SK-MEL-5 (cell line): Measurements from ENCODE around the gene PHEX. TPM values are rescaled to one million over a fixed set of nuclear protein-coding genes. Genes with fewer than 3 reads are reported as not detected.

Experiments
- DNase-seq: peaks from one replicate; pipeline ENCODE4 v3.0.0-alpha.2; 2016; ENCODE audit warnings: low read depth, low spot score
- in situ Hi-C: cut with HindIII; loops from 2 replicates; pipeline ENCODE4 v1.10.0; 2016; ENCODE audit warnings: low sequenced_read_pairs, high pct_unique_total_duplicates, low pct_unique_long_range_greater_than_20kb
- polyA plus RNA-seq, 2 experiments: library from polyadenylated mRNA; depleted of rRNA; stranded (reverse); fragments of >200 nt; gene quantifications; 2 replicates each; pipeline ENCODE4 v1.2.3, GENCODE V29; 2015
- total RNA-seq: library from RNA; depleted of rRNA; stranded (reverse); fragments of >200 nt; shearing (Covaris generic); gene quantifications from 2 replicates; pipeline ENCODE4 v1.2.3, GENCODE V29; 2014; rRNA removed

The PHEX gene
- total RNA-seq, result 0.16 and 0.32 TPM in 2 replicates
- polyA plus RNA-seq (2015; cell fraction: cytosol; rRNA removed), result 0.11 and 1.0 TPM in 2 replicates
- 0.09 and 0.23 TPM in 2 replicates for polyA plus RNA-seq (2015; cell fraction: nucleus; rRNA removed)

- in situ Hi-C loops, result no loop called here
- DNase-seq, result no peak
Observed at GRCh38 chrX:22032084-22032483, at the start of gene PHEX. Gene PHEX, plus strand, starts transcription at chrX:22032325. Its CDS starts 681 bp downstream, at chrX:22033006.

DNA sequence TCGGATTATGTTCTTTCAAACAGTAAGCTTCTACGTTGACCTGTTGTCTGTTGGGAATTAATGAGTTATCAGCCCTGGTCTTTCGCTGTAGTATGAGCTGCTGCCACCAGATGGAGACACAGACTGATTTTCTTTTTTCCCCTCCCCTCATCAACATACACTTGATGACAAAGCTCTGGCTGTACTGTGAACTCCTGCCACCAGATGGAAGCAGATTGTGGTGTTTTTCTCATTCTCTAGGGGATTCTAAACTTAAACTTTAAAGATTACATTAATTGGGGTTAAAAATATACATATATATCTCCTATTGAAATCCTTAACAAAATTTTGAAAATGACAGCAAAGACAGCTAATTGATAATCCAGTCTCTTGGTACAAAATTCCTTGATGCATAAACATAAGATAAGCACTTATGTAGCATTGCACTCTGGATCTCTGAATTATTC is 46.8 kb upstream of the PHEX start:
- in situ Hi-C loops, result no loop called here

GRCh38 chrX:21986596-21986995 is 45.5 kb upstream of the PHEX start:
- DNase-seq, result no peak
- in situ Hi-C loops, result no loop called here

More for the DNA sequence above, 46.8 kb upstream of the PHEX start:
- DNase-seq, result peak; percentile 84

DNA sequence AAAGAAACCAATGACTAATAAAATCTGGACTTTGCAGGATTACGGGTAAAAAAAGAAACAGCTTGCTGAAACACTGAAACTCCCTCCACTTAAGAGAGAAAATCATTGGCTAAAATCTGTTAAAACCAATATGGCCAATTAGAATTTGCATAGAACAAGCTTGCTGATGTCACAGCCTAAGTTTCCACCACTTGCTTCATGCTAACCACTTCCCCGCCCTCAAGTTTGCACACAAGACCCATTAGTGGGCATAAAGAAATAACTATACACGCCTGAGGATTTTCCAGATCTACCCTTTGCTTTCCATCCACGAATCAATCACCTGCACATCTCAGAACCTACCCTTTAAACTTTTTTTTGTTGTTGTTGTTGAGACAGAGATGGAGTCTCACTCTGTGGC is 42.7 kb upstream of the PHEX start:
- in situ Hi-C loops, result no loop called here
- no peak for DNase-seq

- DNase-seq, result no peak
- in situ Hi-C loops, result no loop called here
Observed at GRCh38 chrX:21990832-21991231, 41.3 kb upstream of the PHEX start.

GRCh38 chrX:21991504-21991903 is 40.6 kb upstream of the PHEX start:
- in situ Hi-C loops, result no loop called here
- no peak for DNase-seq

- in situ Hi-C loops, result no loop called here
Observed at GRCh38 chrX:21993265-21993664, 38.9 kb upstream of the PHEX start.

GRCh38 chrX:21996872-21997455 is 35.2 kb upstream of the PHEX start:
- peak; percentile 97 for DNase-seq
- in situ Hi-C loops, result no loop called here

More at GRCh38 chrX:21993265-21993664, 38.9 kb upstream of the PHEX start:
- DNase-seq, result no peak

DNA sequence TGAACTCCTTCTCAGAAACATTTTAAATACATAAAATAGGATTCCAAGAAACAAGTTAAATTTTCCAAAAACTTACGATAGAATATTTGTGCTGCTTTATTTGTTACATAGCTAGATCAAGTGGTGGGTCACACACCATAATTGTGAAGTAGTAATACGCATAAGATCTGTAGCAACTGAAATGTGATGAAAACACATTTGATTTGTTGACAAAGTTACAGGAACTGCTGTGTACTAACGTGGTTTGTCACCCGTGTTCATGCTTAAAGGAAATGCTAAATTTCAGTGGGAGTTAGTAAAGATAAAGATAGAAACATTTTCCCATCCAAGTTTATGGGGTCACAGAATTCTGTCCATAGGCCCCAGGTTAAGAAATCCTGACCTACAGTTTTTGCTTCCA is 34.1 kb upstream of the PHEX start:
- no peak for DNase-seq
- in situ Hi-C loops, result no loop called here

- no peak for DNase-seq
- in situ Hi-C loops, result no loop called here
Observed at GRCh38 chrX:22004866-22005265, 27.3 kb upstream of the PHEX start.

- no peak for DNase-seq
- in situ Hi-C loops, result no loop called here
Observed at GRCh38 chrX:22012051-22012450, 20.1 kb upstream of the PHEX start.

- no peak for DNase-seq
- in situ Hi-C loops, result no loop called here
Observed at GRCh38 chrX:22012931-22013330, 19.2 kb upstream of the PHEX start.

DNA sequence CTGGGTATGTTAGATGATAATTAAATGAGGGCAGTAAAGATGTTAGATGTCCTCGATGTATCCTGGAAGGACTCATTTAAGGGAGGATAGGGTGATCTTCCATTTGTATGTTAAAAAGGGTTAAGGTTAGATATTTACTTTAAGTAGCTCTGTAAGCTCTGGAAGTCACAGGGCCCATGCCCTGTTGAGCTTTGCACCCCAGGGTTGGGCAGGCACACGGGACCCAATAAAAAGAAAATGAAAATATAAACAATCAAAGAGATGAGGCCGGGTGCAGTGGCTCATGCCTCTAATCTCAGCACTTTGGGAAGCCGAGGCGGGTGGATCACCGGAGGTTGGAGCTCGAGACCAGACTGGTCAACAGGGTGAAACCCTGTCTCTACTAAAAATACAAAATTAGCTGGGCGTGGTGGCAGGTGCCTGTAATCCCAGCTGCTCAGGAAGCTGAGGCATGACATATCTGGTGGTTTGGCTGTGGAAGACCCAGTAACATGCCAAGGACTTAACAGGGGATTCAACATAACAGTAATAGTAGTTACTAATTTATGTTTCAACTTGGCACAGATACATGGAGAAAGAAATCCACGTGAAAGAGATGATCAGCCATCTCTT is 16.9 kb upstream of the PHEX start:
- DNase-seq, result no peak
- in situ Hi-C loops, result no loop called here

DNA sequence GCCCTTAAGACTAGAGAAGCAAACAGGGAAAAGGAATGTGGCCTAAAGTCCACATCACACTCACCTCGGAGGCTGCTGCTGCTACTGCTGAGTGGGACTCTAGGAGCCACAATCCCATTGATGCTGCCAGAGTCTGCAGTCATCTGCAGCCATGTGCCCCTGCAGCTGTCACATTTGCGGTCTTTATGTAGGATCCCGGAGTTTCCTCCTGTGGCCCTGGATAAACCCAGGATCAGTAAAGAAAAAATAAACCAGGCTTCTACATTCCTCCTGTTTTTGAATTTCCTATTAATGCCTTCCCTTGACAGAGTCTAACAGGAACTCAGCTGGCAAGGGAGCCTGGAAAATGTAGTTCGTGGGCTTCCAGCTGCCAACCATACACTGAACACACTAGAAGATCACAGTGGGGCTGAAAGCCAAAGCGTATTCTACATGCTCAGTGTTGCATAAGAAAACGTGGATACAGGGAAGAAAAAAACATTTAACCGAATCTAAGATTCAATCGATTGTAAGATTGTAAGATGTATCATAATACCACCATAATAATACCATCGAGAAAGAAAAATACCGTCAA is 10.3 kb upstream of the PHEX start:
- no peak for DNase-seq
- in situ Hi-C loops, result no loop called here

DNA sequence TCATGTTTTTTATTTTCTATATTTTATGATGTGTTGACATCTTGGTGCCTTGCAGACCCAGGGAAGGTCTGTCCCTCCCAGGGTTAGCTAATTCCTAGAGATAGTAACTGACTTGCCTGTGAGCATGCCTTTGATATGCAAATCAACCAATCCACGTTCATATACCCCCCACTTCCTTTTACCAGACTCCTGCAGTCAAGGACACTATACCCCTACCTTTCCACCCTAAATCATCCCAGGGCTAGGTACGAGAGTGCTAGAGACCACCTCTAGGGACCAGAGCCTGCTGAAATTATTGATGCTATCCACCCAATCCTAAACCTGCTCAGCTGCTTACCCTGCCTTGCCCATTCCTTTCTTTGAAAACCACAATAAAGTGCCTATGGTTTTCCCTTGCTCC is 7.5 kb upstream of the PHEX start:
- DNase-seq, result no peak
- in situ Hi-C loops, result no loop called here

- DNase-seq, result no peak
- in situ Hi-C loops, result no loop called here
Observed at GRCh38 chrX:22025751-22026150, 6.4 kb upstream of the PHEX start.

DNA sequence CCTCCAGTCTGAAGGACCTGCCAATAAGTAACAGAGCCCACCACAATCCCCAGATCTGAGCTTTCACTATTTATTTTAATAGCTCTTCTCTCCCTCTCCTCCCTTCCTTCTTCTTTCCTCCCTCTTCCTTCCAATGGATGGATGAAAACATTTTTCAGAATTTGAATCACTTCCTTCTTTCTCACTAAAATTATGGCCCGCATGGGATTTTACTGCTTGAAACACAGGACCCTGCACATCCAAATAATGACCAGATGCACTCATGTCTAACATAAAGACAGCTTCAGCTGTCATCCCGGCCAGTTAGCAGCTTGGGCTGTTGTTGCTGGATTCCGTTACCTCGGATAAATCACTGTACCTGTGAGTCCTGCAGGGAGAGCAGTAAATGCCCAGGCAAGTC is 5.4 kb upstream of the PHEX start:
- DNase-seq, result no peak
- in situ Hi-C loops, result no loop called here

DNA sequence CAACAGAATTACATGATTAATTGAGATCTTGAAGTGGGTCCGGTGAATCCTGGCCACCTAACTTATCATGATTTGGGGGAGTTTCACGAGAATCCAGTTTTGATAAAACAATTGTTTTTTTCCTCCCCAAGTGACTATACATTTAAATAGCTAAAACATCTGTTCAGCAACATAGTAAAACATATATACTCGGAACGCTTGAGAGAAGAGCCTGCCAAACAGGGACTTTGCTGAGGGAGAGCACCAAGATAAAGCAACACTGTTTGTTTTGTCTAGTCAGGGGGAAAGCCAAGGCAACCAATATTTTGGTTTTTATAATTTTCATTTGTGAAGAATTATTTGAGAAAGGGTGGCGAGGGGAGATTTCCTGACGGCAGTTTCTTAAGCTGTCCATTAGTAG is 381 bp downstream of the PHEX start:
- no peak for DNase-seq
- in situ Hi-C loops, result no loop called here

- DNase-seq, result no peak
- in situ Hi-C loops, result no loop called here
Observed at GRCh38 chrX:22033818-22034217, 1.7 kb downstream of the PHEX start.
